DOHH2 (cell line): ENCODE results near the gene ATOH7.

Experiments used
- EZH2phosphoT487 ChIP-seq: fragments of 200-600 bp; sonication (generic); IDR thresholded peaks from 2 replicates; pipeline ENCODE4 v1.6.1; 2017; ENCODE audit warnings: borderline replicate concordance, mild to moderate bottlenecking, antibody characterized with exemption, low read length, moderate library complexity, mixed read lengths
- TF ChIP-seq, protein P1 (sequence below): fragments of 200-600 bp; sonication (generic); IDR thresholded peaks from one replicate; pipeline ENCODE4 v1.5.1; 2014; ENCODE audit warnings: antibody characterized with exemption, mild to moderate bottlenecking, low read depth, low read length; ENCODE audit not compliant: poor library complexity, severe bottlenecking

GRCh38 chr10:68251625-68252495 is 19.9 kb upstream of the ATOH7 start:
- TF ChIP-seq, protein P1, sequence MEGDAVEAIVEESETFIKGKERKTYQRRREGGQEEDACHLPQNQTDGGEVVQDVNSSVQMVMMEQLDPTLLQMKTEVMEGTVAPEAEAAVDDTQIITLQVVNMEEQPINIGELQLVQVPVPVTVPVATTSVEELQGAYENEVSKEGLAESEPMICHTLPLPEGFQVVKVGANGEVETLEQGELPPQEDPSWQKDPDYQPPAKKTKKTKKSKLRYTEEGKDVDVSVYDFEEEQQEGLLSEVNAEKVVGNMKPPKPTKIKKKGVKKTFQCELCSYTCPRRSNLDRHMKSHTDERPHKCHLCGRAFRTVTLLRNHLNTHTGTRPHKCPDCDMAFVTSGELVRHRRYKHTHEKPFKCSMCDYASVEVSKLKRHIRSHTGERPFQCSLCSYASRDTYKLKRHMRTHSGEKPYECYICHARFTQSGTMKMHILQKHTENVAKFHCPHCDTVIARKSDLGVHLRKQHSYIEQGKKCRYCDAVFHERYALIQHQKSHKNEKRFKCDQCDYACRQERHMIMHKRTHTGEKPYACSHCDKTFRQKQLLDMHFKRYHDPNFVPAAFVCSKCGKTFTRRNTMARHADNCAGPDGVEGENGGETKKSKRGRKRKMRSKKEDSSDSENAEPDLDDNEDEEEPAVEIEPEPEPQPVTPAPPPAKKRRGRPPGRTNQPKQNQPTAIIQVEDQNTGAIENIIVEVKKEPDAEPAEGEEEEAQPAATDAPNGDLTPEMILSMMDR = no peak
- TF ChIP-seq EZH2phosphoT487 = no peak
